Occipital lobe (tissue), 3 donors: ENCODE measurements around the gene TSHZ2. TPM values are rescaled to one million over a fixed set of nuclear protein-coding genes. Genes with fewer than 3 reads are reported as not detected.
"Not testable (repeated sequence)": the region's sequence is repeated elsewhere in the genome, so short reads cannot be mapped to it uniquely, and the experiment has no call there.

Source experiments
- DNase-seq: peaks from one replicate; lab custom pipeline; 2025; lab: John Stamatoyannopoulos, UW
- small RNA-seq: library from RNA; depleted of rRNA; stranded (forward); fragments of <200 nt; gene quantifications from one replicate; pipeline ENCODE3, GENCODE V24; 2014
- total RNA-seq: library from RNA; depleted of rRNA; stranded (reverse); fragments of >200 nt; gene quantifications from one replicate; pipeline ENCODE4 v1.2.3, GENCODE V29; 2014

TSHZ2 gene
- total RNA-seq, 1 donor from 2014 or later = 0.31 TPM

- DNase-seq = no peak
These were observed 552.6 kb downstream of the TSHZ2 start for GRCh38 chr20:53524589-53525312.

GRCh38 chr20:53527196-53527595 lies 555.0 kb downstream of the TSHZ2 start:
- DNase-seq = no peak

GRCh38 chr20:53529658-53530057 lies 557.5 kb downstream of the TSHZ2 start:
- DNase-seq = no peak

DNA sequence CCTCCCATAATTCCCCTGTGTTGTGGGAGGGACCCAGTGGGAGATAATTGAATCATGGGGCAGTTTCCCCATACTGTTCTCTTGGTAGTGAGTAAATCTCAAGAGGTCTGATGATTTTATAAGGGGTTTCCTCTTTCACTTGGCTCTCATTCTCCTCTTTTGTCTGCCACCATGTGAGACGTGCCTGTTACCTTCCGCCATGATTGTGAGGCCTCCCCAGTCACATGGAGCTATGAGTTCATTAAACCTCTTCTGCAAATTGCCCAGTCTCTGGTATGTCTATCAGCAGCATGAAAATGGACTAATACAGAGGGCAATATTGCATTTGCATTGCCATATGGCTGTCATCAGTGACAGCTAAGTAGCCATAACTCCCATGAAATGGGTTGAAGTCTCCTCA lies 558.3 kb downstream of the TSHZ2 start:
- DNase-seq = no peak

GRCh38 chr20:53532654-53533312 lies 560.6 kb downstream of the TSHZ2 start:
- DNase-seq = not testable (repeated sequence)

- no peak for DNase-seq
These were observed 561.3 kb downstream of the TSHZ2 start for GRCh38 chr20:53533500-53533899.

- DNase-seq = no peak
These were observed 561.9 kb downstream of the TSHZ2 start for GRCh38 chr20:53534037-53534436.

DNA sequence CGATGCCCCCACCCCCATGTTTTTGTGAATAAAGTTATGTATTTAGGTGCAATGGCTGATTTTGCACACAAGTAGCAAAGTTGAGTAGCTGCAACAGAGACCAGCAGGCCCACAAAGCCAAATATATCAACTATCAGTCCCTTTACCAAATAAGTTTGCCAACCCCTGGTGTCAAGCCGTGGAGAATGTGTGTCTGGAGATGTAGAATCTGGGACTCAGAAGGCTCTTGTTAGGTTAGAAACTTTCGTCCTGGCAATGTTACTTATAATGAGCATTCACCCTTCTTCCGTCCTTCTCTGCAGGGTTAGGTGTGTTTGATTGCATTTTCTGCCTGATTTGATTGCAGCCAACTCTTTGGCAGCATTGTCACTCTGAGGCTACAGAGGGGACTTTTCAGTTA lies 563.7 kb downstream of the TSHZ2 start:
- DNase-seq = no peak

- DNase-seq = not testable (repeated sequence)
These were observed 564.2 kb downstream of the TSHZ2 start for GRCh38 chr20:53536382-53536781.

DNA sequence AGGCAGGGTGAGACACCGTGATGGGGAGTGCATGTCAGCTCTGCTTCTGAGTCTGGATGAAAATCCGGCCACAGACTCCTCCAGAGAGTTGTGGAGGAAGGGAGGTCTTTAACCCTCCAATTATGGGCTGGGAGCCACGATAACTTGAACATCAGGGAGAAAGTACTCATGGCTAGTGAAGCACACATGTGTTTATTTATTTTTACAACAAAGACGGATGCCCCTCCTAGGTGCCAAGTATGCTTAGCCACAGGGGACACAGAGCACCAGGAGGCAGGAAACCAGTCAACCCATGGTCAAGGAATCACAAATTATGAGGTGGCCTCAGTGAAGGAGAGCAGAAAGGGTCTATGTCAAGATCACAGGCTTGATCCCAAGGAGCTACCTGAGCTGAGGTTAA lies 567.4 kb downstream of the TSHZ2 start:
- no peak for DNase-seq

Small RNA genes within 50 kb of the gene (small RNA-seq; reads per million reads assigned to genes)
- gene RF00019 = not detected
